Fibroblast of pulmonary artery (primary cell): ENCODE data around the gene IQCE.

Source experiments
- DNase-seq: peaks from one replicate; pipeline ENCODE4 v3.0.0-alpha.2; 2010; ENCODE audit warnings: low read depth
- H3K4me3 ChIP-seq: replicated peaks from 2 replicates; pipeline ENCODE4 v1.5.1; 2011; ENCODE audit warnings: low read depth, mild to moderate bottlenecking, control low read depth, low read length, moderate library complexity
- CTCF ChIP-seq: IDR thresholded peaks from 2 replicates; pipeline ENCODE4 v1.5.1; 2011; ENCODE audit warnings: mild to moderate bottlenecking, control low read depth, low read length, inconsistent platforms; ENCODE audit errors: missing control alignments

IQCE gene

GRCh38 chr7:2631946-2632732 lies 73.4 kb downstream of the IQCE start, which contains the start of gene TTYH3:
Gene TTYH3 (plus strand): TSS chr7:2631986. CDS start chr7:2632156, 170 bp downstream.
- peak within 1 kb of the TSS; percentile 86 for H3K4me3 ChIP-seq
- no peak for TF ChIP-seq CTCF
- DNase-seq = no peak

- DNase-seq = peak; percentile 63
- no peak for TF ChIP-seq CTCF
These were observed 74.2 kb downstream of the IQCE start for GRCh38 chr7:2632733-2633537.

GRCh38 chr7:2633538-2634266 lies 74.9 kb downstream of the IQCE start:
- H3K4me3 ChIP-seq = peak overlapping the region; percentile 86
- DNase-seq = peak; percentile 90
- TF ChIP-seq CTCF = no peak

More at GRCh38 chr7:2632733-2633537, 74.2 kb downstream of the IQCE start:
- H3K4me3 ChIP-seq = peak overlapping the region; percentile 86

- DNase-seq = no peak
- peak overlapping the region; percentile 86 for H3K4me3 ChIP-seq
- no peak for TF ChIP-seq CTCF
These were observed 75.7 kb downstream of the IQCE start for GRCh38 chr7:2634267-2635145.

GRCh38 chr7:2635148-2635668 lies 76.4 kb downstream of the IQCE start:
- TF ChIP-seq CTCF = no peak
- H3K4me3 ChIP-seq = no peak overlapping the region
- no peak for DNase-seq
